GM18505 (cell line): ENCODE results near the gene PRDM1.

ENCODE experiments used
- ATAC-seq: cut with Tn5 transposase; IDR thresholded peaks from one replicate; pipeline ENCODE4 v1.9.1; 2021; ENCODE audit not compliant: unreplicated experiment
- POLR2A ChIP-seq: IDR thresholded peaks from 4 replicates; pipeline ENCODE4 v1.6.1; 2011; ENCODE audit warnings: borderline replicate concordance; ENCODE audit not compliant: insufficient read depth, insufficient read length; ENCODE audit errors: extremely low read depth

The PRDM1 gene

DNA sequence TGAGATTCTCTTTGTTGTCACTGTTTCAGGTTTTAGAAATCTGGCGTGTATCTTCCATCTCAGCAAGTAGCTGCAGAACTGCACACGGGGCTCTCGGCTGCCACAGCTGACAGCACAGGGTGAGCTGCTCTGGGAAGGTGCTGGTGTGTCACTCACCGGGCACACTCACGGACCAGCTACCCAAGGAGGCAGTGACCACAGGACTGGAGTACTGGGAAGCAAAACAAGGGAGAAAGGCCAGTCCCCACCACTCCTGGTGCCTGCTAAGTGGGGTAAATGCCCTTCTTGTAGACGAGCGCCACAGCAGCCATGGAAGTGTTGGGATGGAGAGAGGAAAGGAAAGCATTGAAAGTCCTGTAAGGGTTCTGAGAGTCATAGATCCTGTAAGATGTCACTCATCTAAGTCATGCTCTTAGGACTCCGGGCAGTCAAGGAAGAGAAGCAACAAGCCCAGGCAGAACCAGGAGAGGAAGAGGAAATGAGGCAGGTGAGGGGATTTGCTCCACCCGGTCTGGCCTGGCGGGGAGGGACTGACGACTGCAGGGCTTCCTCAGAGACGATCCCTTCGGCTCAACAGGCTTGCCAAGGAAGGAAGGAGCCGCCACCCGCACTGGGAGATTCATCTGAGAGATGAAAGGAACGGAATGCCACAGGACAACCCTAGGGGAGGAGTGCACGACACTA is 48.1 kb downstream of the PRDM1 start:
- ATAC-seq: no peak
- TF ChIP-seq POLR2A: no peak

DNA sequence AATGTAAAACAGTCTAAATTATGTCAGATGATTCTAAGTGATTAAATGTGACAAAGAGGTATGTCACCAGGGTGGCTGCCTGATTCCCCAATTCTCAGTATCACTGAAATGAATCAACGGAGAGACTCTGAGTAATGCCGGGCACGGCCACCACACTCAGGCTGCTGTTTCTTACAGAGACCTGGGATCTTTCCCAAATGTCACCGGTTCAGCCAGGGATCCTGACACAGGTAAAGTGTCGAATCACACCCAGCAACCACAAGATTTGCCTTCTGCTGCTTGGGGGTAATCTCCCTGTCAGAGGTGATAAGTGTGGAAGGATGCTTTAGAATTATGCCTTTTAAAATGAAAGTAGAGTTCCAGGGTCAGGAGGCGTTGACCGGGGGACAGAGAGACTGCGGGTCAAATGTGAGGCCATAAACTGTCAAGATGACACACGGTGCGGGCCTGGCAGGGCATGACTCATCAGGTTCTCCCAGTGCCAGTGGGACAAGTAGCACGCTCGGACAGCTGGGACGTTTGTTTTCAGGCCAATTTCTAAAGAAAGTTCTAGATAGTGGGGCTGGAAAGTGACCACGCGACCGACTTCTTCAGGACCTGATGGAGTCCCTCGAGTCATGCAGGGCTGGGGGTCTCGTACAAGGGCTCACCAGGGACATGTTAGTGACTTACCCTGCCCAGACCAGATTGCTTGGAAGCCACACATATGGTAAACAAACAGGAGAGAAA is 48.9 kb downstream of the PRDM1 start:
- ATAC-seq: no peak
- no peak for TF ChIP-seq POLR2A

DNA sequence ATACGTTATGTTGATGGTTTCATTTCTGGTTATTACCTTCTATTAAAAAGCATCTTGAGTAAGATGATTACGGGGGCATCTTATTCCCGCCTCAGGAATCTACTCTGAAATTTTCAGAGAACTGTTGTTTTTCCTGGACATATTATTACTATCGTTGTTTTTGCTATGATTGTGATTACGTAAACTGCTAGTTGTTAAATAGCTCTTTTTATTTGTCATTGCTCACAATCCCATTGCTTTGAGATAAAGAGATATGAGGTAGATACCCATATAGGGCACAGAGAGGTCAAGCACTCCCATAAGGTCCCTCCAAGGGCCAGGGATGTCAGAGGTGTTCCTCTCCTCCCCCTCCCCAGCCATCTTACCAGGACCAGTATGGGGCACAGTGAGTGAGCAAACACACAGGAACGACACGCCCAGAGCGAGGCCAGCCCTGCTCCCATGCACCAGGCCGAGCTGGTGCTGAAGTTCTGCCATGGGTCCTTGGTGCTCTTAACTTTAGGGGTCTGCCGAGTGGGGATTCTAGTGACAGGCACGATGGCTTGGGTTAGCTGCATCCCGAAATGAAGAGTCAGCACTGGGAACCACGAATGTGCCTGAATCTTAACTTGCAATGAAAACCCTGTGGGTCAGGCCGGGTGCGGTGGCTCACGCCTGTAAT is 49.9 kb downstream of the PRDM1 start:
- no peak for ATAC-seq
- no peak for TF ChIP-seq POLR2A

DNA sequence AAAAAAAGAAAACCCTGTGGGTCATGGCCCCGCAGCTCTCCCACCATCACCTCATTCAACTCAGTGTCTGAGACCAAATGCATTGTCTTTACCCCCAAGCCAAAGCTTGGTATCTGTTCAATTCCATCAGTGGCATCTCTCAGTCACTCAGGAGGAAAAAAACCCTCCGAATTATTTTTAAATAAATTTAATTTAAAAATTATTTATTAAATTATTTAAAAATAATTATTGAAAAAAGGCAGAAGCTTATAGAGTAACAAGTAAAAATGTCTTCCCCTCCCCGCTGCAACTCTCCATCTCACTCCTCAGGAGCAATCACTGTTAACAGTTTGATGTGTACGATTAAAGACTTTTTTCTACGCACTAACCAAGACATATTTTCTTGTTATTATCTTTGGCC is 50.7 kb downstream of the PRDM1 start:
- ATAC-seq: no peak
- no peak for TF ChIP-seq POLR2A

DNA sequence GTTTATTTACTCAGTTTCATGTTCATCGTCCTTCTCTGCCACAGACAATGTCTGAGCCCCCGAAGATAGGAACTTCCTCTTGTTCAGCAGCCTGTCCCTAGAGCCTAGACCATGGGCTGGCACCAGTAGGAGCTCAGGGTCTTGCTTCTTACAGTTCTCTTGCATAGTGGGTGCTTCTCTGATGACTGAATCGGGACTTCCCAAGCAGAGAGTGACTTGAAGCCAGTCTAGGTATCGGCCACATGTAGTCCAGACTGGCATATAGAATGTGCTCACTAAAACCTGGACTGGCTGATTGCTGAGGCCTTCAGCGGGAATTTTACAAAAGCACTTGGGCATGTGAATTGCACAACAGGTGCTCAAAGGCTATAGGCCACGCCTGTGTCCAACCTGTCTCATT is 52.0 kb downstream of the PRDM1 start:
- ATAC-seq: no peak
- no peak for TF ChIP-seq POLR2A

DNA sequence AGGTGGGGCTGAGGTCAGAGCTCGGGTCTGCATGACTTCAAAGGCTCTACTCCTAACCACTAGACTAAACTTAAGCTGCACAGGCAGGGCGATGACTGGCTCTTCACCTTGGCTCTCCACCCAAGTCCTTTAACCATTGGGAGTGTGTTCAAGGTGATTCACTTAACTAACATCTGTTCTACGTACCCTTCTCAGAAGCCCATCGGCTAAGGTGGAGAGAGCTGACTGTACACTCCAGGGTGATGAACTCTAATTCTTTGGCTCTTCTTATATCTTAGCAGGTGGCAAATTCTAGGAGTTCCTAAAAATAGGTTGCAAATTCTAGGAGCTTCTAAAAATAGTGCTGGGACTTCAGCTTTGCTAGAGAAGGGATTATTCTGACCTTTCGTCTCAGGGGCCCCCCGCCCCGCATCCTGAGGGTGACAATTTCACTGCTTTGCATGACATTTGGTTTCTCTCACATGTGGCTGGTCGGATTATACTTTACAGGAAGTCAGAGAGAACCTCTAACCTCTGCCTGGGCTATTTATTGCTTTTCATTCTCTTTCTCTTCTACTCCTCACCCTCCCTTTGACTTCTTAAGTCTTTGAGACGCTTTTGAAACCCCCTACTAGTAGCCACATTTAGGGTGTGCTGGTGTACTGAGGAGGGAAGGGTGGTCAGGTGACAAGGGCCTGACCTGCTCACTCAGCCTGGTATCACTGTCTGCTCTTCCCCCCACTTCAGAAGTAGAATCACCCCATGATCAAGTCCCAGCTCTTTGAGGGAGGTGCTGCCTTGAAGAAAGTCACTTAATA is 55.5 kb downstream of the PRDM1 start:
- peak; percentile 80 for ATAC-seq
- TF ChIP-seq POLR2A: no peak

DNA sequence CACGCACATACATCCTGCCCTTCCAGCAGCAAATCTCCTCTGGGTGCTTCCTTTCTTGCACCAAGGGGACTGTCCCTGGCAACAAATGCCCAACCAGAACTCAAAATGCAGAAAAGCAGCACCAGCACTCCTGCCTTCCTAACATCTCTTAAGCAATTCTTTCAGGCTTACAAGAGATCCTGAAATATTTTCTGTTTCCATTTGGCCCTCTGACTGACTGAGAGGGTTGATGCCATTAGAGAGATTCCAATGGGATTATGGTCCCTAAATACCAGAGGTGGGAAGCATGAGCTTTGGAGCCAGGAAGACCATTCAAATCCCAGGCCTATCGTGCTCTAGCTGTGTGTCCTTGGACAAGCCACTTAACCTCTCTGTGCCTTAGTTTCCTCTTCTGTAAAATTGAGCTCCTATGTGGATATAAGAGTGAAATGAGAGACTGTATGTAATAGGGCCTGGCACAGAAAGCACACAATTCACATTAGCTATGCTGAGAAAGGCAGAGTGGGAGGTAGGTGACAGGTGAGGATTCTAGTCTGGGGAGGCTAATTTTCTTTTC is 56.8 kb downstream of the PRDM1 start:
- TF ChIP-seq POLR2A: no peak
- ATAC-seq: no peak

DNA sequence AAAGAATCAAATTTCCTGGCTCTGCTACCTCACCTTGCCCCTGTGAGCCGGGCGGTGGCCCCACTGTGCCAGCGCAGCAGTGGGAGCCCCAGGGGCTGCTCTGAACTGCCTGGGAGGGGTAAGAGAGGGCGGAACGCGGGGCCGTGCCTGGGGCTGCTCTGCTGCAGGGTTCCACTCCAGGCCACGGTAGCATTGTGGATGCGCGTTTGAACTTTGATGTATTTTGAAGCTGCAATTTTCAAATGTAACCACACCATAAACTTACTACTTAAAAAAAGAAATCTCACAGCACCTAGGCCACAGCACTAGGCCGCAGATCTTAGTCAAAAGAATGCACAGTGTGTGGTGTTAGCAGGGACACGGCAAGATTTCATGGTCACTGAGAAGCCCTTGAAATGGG is 57.5 kb downstream of the PRDM1 start:
- TF ChIP-seq POLR2A: no peak
- ATAC-seq: no peak

DNA sequence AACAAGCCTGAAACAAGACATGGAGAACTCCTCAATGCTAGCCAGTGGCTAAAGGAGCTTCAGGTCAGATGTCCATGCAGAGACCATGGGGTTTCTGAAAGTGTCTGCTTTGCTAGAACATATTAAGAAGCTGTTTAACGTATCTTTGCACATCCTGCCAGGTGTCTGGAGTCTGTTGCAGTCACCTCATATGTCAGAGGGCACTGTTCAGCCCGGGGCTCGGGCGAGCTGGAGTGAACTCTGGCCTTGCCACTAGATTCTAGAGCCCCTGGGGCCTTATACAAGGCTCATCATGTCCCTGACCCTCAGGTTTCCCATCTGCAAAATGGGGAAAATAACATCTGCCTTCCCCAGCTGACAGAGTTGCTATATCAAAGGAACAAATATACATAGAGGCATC is 59.0 kb downstream of the PRDM1 start:
- no peak for ATAC-seq
- no peak for TF ChIP-seq POLR2A

DNA sequence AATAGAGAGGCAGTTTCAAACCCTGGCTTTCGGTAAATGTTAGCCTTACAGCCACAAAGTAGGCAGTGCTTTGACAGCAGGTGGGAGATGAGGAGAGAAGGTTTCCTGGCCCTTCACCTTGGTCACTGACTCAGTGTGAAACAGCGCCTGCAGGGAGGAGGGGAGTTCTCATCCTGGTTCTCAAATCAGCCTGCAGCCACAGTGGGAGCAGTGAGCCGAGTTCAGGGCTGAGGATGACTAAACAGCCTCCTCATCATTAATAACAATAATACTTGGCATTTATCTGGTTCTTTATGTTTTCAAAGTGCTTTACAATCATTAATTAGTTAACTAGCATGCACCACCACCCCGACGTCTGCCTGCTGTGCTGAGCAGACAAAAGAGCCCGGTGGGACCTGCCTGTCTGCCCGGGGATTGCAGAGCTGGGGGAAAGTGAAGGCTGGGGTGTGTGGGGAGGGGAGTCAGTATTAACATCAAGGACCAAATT is 59.6 kb downstream of the PRDM1 start:
- TF ChIP-seq POLR2A: peak; percentile 38
- ATAC-seq: no peak

DNA sequence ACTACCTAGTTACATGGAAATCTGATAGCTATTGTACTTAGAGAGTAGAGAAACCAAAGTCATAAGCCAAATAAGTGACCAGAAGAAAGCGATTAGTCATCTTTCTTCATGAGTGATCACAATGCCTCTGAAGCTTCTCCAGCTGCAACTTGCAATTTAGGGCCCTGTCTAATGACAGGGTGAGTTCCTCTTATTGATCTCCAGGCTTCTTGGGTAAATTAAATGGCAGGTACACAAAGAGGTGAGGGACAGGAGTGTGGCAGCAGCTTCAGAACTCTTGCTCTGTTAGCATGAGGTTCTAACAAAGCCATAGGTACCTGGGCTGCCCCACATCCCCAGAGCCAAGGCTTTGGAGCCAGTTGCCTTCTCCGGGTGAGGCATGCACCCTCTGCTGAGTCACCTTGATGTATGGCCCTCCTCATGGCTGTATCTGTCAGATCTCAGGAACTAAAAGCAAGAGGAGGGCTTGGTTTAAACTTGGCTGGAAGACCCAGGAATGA is 60.8 kb downstream of the PRDM1 start:
- ATAC-seq: peak; percentile 39

DNA sequence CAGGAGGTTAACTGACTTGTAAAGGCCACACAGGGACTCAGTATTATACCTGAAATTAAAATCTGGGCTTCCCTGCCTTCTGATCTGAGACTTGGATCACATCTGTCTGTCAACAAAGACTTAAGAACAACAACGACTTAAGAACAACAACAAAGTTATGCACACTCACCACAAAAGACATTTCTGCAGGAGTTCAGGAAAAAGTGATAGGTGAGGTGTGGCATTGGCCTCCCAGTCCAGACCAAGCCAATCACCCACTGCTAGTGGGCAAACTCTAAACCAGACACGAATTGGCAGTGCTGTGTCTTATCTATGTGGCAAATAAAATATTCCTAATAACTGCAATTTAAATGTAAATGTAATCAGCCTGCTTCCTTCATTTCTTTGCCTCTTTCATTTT is 61.3 kb downstream of the PRDM1 start:
- no peak for ATAC-seq
- no peak for TF ChIP-seq POLR2A

More for the DNA sequence above, 60.8 kb downstream of the PRDM1 start:
- TF ChIP-seq POLR2A: no peak
